ENCODE data around the gene EBLN1. TPM values are rescaled to one million over a fixed set of nuclear protein-coding genes. Genes with fewer than 3 reads are reported as not detected.
"Not testable (repeated sequence)": the region's sequence is repeated elsewhere in the genome, so short reads cannot be mapped to it uniquely, and the experiment has no call there.

Gene EBLN1
- total RNA-seq, 1 experiment from 2014 or later, result not detected

GRCh38 chr10:22222236-22223190, 4.7 kb upstream of the EBLN1 start:
- Mint-ChIP-seq H3K4me1 (ENCODE audit: insufficient read depth, unreplicated experiment) (no peaks in the 10 kb centered on the region), H3K27ac (ENCODE audit: low read depth, unreplicated experiment) (no peak overlapping the region), H3K9me3 (ENCODE audit: unreplicated experiment) (no peaks in the 10 kb centered on the region), H3K36me3 (ENCODE audit: insufficient read depth, unreplicated experiment) (peaks cover 4% of the 10 kb centered on the region), H3K4me3 (ENCODE audit: unreplicated experiment) (no peak overlapping the region), H3K27me3 (ENCODE audit: insufficient read depth, unreplicated experiment) (no peaks in the 10 kb centered on the region)
- POLR2A ChIA-PET, result no interaction called here
- CTCF ChIA-PET, result no interaction called here
- DNase-seq (ENCODE audit: unreplicated experiment), result no peak
- BruUV-seq (replicated peaks), result no TSS peak
- TF ChIP-seq, protein P1, sequence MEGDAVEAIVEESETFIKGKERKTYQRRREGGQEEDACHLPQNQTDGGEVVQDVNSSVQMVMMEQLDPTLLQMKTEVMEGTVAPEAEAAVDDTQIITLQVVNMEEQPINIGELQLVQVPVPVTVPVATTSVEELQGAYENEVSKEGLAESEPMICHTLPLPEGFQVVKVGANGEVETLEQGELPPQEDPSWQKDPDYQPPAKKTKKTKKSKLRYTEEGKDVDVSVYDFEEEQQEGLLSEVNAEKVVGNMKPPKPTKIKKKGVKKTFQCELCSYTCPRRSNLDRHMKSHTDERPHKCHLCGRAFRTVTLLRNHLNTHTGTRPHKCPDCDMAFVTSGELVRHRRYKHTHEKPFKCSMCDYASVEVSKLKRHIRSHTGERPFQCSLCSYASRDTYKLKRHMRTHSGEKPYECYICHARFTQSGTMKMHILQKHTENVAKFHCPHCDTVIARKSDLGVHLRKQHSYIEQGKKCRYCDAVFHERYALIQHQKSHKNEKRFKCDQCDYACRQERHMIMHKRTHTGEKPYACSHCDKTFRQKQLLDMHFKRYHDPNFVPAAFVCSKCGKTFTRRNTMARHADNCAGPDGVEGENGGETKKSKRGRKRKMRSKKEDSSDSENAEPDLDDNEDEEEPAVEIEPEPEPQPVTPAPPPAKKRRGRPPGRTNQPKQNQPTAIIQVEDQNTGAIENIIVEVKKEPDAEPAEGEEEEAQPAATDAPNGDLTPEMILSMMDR (IDR thresholded peaks at IDR 0.05; ENCODE audit: unreplicated experiment), result no peak
- intact Hi-C loops (cut with micrococcal nuclease), result loop anchor here (10.0 kb wide), 1 partner anchor 202 kb away; no protein-coding TSS in a partner anchor

- TF ChIP-seq, protein P1 (IDR thresholded peaks at IDR 0.05; ENCODE audit: unreplicated experiment), result no peak
- intact Hi-C loops (cut with micrococcal nuclease), result no loop called here
- Mint-ChIP-seq H3K27me3 (ENCODE audit: insufficient read depth, unreplicated experiment) (no peaks in the 10 kb centered on the region), H3K27ac (ENCODE audit: low read depth, unreplicated experiment) (no peak overlapping the region), H3K4me3 (ENCODE audit: unreplicated experiment) (no peak overlapping the region), H3K9me3 (ENCODE audit: unreplicated experiment) (no peaks in the 10 kb centered on the region), H3K4me1 (ENCODE audit: insufficient read depth, unreplicated experiment) (no peaks in the 10 kb centered on the region), H3K36me3 (ENCODE audit: insufficient read depth, unreplicated experiment) (no peaks in the 10 kb centered on the region)
- BruUV-seq (replicated peaks), result no TSS peak
- ChIA-PET CTCF (interaction anchor here (1.3 kb wide), 1 partner anchor 209 kb away, joined by 4 read pairs; no protein-coding TSS in a partner anchor), POLR2A (interaction anchor here (0.6 to 1.2 kb wide), 2 partner anchors 9 to 18 kb away, joined by 3 read pairs; no protein-coding TSS in a partner anchor)
- no peak for DNase-seq (ENCODE audit: unreplicated experiment)
Observed at GRCh38 chr10:22219308-22219707, 1.5 kb upstream of the EBLN1 start.

GRCh38 chr10:22218448-22218847, 633 bp upstream of the EBLN1 start:
- ChIA-PET POLR2A (no interaction called here), CTCF (interaction anchor here (0.6 to 1.3 kb wide), 2 partner anchors 209 to 477 kb away, joined by 3 to 4 read pairs; no protein-coding TSS in a partner anchor)
- Mint-ChIP-seq H3K4me1 (ENCODE audit: insufficient read depth, unreplicated experiment) (no peaks in the 10 kb centered on the region), H3K36me3 (ENCODE audit: insufficient read depth, unreplicated experiment) (no peaks in the 10 kb centered on the region), H3K27ac (ENCODE audit: low read depth, unreplicated experiment) (no peak overlapping the region), H3K27me3 (ENCODE audit: insufficient read depth, unreplicated experiment) (no peaks in the 10 kb centered on the region), H3K4me3 (ENCODE audit: unreplicated experiment) (no peak overlapping the region), H3K9me3 (ENCODE audit: unreplicated experiment) (no peaks in the 10 kb centered on the region)
- intact Hi-C loops (cut with micrococcal nuclease), result no loop called here
- TF ChIP-seq, protein P1 (IDR thresholded peaks at IDR 0.05; ENCODE audit: unreplicated experiment), result no peak
- DNase-seq (ENCODE audit: unreplicated experiment), result no peak
- no TSS peak for BruUV-seq (replicated peaks)

DNA sequence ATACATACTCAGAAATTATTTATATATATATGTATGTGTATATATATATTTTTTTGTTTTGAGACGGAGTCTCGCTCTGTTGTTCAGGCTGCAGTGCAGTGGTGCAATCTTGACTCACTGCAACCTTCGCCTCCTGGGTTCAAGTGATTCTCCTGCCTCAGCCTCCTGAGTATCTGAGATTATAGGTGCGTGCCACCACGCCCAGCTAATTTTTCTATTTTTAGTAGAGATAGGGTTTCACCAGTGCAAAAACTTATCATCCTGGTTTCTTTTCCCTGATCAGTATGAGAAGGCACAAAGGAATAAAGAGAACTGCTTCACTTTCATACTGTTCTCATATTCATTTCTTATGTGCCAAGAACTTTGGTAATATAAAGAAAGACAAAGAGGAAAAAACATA, 731 bp downstream of the EBLN1 start:
- H3K4me1 Mint-ChIP-seq (ENCODE audit: insufficient read depth, unreplicated experiment); CTCF ChIA-PET; BruUV-seq (replicated peaks); H3K4me3 Mint-ChIP-seq (ENCODE audit: unreplicated experiment); H3K27ac Mint-ChIP-seq (ENCODE audit: low read depth, unreplicated experiment); H3K36me3 Mint-ChIP-seq (ENCODE audit: insufficient read depth, unreplicated experiment); intact Hi-C loops (cut with micrococcal nuclease); H3K27me3 Mint-ChIP-seq (ENCODE audit: insufficient read depth, unreplicated experiment); POLR2A ChIA-PET; H3K9me3 Mint-ChIP-seq (ENCODE audit: unreplicated experiment); DNase-seq (ENCODE audit: unreplicated experiment): not testable (repeated sequence)
